GM21367 (cell line): ENCODE measurements around the gene GSE1.

ENCODE experiments used
- ATAC-seq: cut with Tn5 transposase; IDR thresholded peaks from one replicate; pipeline ENCODE4 v1.9.1; 2021; ENCODE audit not compliant: unreplicated experiment

Gene GSE1

DNA sequence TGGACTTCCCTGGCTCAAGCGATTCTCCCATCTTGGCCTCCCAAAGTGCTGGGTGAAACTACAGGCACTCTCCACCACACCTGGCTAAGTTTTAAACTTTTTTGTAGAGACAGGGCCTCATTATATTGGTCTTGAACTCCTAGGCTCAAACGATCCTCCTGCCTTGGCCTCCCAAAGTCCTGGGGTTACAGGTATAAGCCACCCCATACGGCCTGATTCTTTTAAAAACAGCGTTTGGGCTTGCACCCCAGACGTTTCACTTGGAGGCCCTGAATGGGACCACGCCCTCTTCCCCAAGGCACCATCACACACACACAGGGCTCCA lies 105.0 kb downstream of the GSE1 start:
- ATAC-seq = no peak

DNA sequence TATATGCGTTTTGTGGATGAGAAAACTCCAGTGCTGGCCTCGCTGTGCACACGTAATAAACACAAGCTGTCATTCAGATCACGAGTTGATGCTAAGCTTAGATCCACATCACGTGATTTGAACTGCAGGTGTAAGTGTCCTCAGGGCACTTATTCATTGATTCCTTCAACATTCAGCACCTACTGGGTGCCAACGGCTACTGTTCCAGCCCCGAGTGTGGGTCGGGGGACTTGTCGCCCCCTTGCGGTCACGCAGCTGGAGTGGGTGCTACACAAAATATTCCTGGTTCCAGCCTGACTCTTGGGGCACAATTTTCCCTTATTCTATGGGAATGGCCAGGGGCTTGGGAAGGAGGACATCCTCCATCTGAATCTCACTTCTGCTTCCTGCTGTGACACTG lies 105.6 kb downstream of the GSE1 start:
- no peak for ATAC-seq

DNA sequence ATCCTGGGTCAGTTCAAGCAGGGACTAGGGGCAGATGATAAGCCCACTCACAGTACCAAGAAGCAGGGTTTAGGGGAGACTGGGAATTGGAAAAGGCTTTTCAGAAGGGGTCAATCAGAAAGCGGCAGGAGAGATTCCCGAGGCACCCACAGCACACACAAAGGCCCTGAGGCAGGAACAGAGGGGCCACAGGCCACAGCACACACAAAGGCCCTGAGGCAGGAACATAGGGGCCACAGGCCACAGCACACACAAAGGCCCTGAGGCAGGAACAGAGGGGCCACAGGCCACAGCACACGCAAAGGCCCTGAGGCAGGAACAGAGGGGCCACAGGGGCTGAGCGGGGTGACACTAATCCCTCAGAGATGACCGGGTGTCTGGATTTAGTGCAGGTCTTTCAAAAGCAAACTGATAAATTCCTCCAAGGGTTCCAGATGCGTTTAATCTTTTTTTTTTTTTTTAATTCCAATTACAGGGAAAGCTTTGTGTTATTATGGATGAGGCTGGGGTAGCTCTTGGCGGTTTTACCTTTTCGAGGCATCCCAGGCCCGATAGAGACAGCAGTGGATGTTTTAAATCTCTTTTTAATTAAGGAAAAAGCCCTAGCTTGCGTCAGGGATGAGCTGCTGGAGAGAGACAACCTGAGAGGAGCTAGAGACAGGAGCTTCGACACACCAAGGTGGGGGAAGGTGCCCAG lies 106.6 kb downstream of the GSE1 start:
- no peak for ATAC-seq

DNA sequence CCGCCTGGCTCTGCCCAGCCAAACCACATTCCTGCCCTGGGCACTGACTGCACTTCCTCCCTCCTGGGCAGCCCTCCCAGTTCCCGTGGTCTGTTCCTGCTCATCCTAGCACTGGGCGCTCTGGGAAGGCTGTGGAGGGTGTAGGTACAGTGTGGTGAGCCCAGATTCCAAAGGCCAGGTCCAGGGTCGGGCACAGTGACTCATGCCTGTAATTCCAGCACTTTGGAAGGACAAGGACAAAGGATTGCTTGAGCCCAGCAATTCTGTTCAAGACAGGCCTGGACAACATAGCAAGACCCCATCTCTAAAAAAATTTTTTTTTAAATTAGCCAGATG lies 107.1 kb downstream of the GSE1 start:
- ATAC-seq = no peak

DNA sequence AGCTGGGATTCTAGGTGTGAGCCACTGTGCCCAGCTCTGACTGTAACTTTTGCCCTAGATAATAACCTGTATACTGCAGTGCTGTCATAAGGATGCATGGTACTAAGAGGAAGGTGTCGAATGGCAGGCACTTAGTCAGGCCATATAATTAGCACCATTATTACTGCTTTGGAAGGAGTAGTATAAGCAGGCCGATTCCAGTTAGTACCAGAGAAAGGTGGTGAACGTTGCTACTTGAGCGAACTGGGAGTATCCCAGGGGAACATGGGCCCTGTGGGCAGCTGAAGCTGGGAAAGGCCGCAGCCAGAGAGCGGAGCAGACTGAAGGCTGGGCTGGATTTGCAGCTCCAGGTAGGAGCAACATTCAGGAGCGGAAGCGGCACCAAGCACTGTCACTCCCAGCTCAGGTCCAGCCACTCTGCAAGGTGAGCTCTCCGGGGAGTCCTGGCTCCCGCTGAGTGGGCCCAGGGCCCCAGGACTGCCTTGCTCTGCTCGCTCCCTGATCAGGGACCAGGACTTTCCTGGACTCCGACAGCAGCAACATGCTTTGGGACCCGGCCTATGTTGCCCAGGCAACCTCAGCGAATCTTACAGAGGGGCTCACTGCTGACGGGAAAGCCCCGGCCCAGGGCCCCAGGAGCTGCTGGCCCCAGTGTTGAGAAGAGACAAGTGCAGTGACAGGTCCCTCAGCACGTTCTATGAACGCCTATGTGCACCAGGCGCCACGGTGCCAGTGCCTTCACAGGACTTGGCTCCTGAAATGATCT lies 109.2 kb downstream of the GSE1 start:
- no peak for ATAC-seq

DNA sequence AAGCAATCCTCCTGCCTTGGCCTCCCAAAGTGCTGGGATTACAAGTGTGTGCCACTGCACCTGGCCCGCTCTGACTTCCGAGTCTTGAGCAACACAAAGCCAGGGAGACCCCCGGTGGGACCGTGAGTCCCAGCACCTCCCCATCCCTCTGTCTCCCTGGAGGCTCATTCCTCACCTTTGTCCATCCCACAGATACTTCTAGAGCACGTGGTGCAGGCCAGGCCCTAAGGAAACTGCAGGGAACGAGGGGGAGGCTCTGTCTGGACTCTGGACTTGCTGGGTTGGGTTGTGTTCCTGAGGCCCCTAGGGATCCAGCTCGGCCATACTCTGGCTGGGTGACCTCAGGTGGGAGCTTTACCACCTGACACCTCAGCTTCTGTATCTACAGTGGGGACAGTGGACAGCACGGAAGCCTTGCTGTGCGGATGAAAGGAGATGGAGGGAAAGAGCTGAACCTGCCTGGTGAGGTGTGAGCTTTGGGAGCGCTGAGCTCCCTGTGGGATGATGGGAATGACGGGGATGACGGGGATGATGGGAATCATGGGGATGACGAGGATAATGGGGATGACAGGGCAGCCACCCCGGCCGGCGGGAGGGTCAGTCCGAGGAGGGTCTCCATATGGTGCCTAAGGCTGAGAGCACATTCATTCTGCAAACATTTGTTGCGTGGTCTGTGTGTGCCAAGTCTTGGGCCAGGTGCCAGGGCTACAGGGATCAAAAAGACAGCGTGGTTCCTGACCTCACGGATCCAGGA lies 111.2 kb downstream of the GSE1 start:
- ATAC-seq = no peak

DNA sequence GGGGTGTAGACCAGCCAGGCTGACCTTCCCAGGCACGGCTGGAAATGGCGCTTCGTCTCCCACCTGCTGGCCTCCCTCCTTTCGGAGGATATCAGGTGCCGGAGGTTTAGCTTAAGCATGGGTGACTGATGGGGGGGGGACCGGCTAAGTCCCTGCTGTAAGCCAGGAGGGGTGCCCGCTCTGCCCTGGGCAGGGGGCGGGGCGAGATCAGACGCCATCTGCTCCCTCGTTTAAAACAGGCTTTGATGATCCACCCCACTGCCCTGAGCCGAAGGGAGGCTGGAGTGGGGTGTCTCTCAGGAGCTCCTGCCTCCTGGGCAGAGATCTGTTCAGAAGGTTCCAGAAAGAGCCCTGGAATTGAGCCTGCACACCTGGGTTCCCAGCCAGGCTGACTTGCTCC lies 111.8 kb downstream of the GSE1 start:
- ATAC-seq = no peak
